ENCODE results near the gene SHROOM1. TPM values are rescaled to one million over a fixed set of nuclear protein-coding genes. Genes with fewer than 3 reads are reported as not detected.

SHROOM1 gene
- total RNA-seq, 2 donors from 2014 or later = 3.2 to 4.2 TPM

GRCh38 chr5:132849347-132849746 is 18.9 kb upstream of the SHROOM1 start:
- Histone ChIP-seq H3K36me3 (no peaks in the 10 kb centered on the region), H3K4me3 (no peak overlapping the region), H3K27me3 (no peaks in the 10 kb centered on the region), H3K4me1 (peaks cover 0 to 4% of the 10 kb centered on the region in 2 donors), H3K9me3 (no peaks in the 10 kb centered on the region), H3K27ac (no peak overlapping the region)
- no peak for DNase-seq (ENCODE audit: low spot score)
- no peak for TF ChIP-seq CTCF (IDR thresholded peaks at IDR 0.05)

GRCh38 chr5:132848270-132848669 is 17.8 kb upstream of the SHROOM1 start:
- no peak overlapping the region for H3K27ac ChIP-seq
- no peaks in the 10 kb centered on the region for H3K9me3 ChIP-seq
- H3K4me1 ChIP-seq = no peaks in the 10 kb centered on the region
- no peaks in the 10 kb centered on the region for H3K27me3 ChIP-seq
- no peak overlapping the region for H3K4me3 ChIP-seq
- no peaks in the 10 kb centered on the region for H3K36me3 ChIP-seq
- no peak for TF ChIP-seq CTCF (IDR thresholded peaks at IDR 0.05)
- no peak for DNase-seq (ENCODE audit: low spot score)

GRCh38 chr5:132841305-132841704 is 10.9 kb upstream of the SHROOM1 start:
- no peak for TF ChIP-seq CTCF (IDR thresholded peaks at IDR 0.05)
- Histone ChIP-seq H3K27me3 (no peaks in the 10 kb centered on the region), H3K4me3 (no peak overlapping the region), H3K27ac (no peak overlapping the region), H3K4me1 (peaks cover 0 to 4% of the 10 kb centered on the region in 2 donors), H3K36me3 (no peaks in the 10 kb centered on the region), H3K9me3 (no peaks in the 10 kb centered on the region)
- no peak for DNase-seq (ENCODE audit: low spot score)

GRCh38 chr5:132840896-132841295 is 10.4 kb upstream of the SHROOM1 start:
- no peak for DNase-seq (ENCODE audit: low spot score)
- Histone ChIP-seq H3K4me3 (no peak overlapping the region), H3K36me3 (no peaks in the 10 kb centered on the region), H3K27ac (no peak overlapping the region), H3K4me1 (peaks cover 0 to 4% of the 10 kb centered on the region in 2 donors), H3K27me3 (no peaks in the 10 kb centered on the region), H3K9me3 (no peaks in the 10 kb centered on the region)
- no peak for TF ChIP-seq CTCF (IDR thresholded peaks at IDR 0.05)

GRCh38 chr5:132840313-132840712 is 9.9 kb upstream of the SHROOM1 start:
- peak overlapping the region; percentile 32 to 43 for H3K27ac ChIP-seq
- no peak for DNase-seq (ENCODE audit: low spot score)
- no peak for TF ChIP-seq CTCF (IDR thresholded peaks at IDR 0.05)
- no peaks in the 10 kb centered on the region for H3K27me3 ChIP-seq
- no peaks in the 10 kb centered on the region for H3K9me3 ChIP-seq
- no peaks in the 10 kb centered on the region for H3K36me3 ChIP-seq
- H3K4me1 ChIP-seq = peaks cover 0 to 4% of the 10 kb centered on the region in 2 donors
- no peak overlapping the region for H3K4me3 ChIP-seq
